Activated T-helper 1 cell treated with Interleukin-2 at 50 U/mL for 16 hours (primary cell): ENCODE data around the gene PUS3.
A peak's percentile ranks its signal among the peaks of the same experiment; 100 is the strongest.

Experiments used
- DNase-seq: peaks from one replicate; pipeline ENCODE4 v3.0.0-alpha.2; 2020; ENCODE audit warnings: low read depth

PUS3 gene

GRCh38 chr11:125902927-125903710 is at the start of gene PUS3:
PUS3 (minus strand) TSS chr11:125903206; CDS start chr11:125896284, 6,922 bp downstream.
- peak; percentile 74 for DNase-seq

GRCh38 chr11:125952559-125952958 is 49.6 kb upstream of the PUS3 start:
- no peak for DNase-seq

GRCh38 chr11:125951731-125952130 is 48.7 kb upstream of the PUS3 start:
- no peak for DNase-seq

GRCh38 chr11:125950696-125951651 is 48.0 kb upstream of the PUS3 start:
- no peak for DNase-seq

- DNase-seq: no peak
These were observed 47.1 kb upstream of the PUS3 start for GRCh38 chr11:125950178-125950490.

GRCh38 chr11:125949271-125950177 is 46.5 kb upstream of the PUS3 start:
- DNase-seq: no peak

GRCh38 chr11:125948278-125949051 is 45.5 kb upstream of the PUS3 start:
- DNase-seq: no peak

GRCh38 chr11:125947419-125948277 is 44.6 kb upstream of the PUS3 start:
- no peak for DNase-seq

GRCh38 chr11:125946712-125947418 is 43.9 kb upstream of the PUS3 start:
- DNase-seq: no peak

GRCh38 chr11:125945797-125946520 is 43.0 kb upstream of the PUS3 start, which contains the start of gene VSIG10L2:
VSIG10L2 (plus strand) TSS chr11:125946044; CDS start chr11:125946056, 12 bp downstream.
- DNase-seq: no peak

- DNase-seq: no peak
These were observed 42.2 kb upstream of the PUS3 start for GRCh38 chr11:125945011-125945796.

GRCh38 chr11:125944350-125945010 is 41.5 kb upstream of the PUS3 start:
- no peak for DNase-seq

- DNase-seq: no peak
These were observed 40.8 kb upstream of the PUS3 start for GRCh38 chr11:125943661-125944349.

- DNase-seq: no peak
These were observed 39.9 kb upstream of the PUS3 start for GRCh38 chr11:125942771-125943428.

- no peak for DNase-seq
These were observed 38.9 kb upstream of the PUS3 start for GRCh38 chr11:125941619-125942611.
